Stimulated activated CD8-positive, alpha-beta memory T cell treated with anti-CD3 and anti-CD28 coated beads, Interleukin-7, amount 100 ng/mL, for 1 hour (primary cell): ENCODE data around the gene CLRN1.
"Not testable (repeated sequence)": the region's sequence is repeated elsewhere in the genome, so short reads cannot be mapped to it uniquely, and the experiment has no call there.

Experiments used
- DNase-seq, 2 donors: peaks; one replicate each; pipeline ENCODE4 v3.0.0-alpha.2; 2020; ENCODE audit warnings: low read depth in 2 of 2

The CLRN1 gene, protein sequence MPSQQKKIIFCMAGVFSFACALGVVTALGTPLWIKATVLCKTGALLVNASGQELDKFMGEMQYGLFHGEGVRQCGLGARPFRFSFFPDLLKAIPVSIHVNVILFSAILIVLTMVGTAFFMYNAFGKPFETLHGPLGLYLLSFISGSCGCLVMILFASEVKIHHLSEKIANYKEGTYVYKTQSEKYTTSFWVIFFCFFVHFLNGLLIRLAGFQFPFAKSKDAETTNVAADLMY

DNA sequence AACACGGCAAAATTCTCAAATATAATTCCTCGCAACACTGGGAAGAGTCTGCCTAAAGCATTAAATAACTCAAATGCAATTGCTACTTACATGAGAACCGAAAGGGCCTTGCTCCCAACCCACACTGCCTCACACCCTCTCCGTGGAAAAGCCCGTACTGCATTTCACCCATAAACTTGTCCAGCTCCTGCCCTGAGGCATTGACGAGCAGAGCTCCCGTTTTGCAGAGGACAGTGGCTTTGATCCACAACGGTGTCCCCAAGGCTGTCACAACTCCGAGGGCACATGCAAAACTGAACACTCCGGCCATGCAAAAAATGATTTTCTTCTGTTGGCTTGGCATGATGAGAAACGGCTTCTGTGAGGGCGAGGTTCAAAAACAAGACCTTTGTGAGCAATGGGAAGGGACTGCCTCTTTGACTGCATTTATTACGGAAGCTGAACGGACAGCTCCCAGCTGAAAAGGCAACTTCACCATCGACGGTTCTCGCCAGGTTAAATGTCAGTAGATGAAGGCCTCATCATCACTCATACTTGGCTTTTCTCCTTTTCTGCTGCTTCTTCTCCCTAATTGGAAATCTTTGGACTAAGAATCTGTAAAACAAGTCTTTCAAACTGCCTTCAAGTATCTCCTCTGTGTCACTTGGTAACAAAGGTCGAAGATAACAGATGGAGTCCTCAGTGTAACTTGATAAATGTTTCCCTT, at the start of gene CLRN1:
TSS of gene CLRN1 (minus strand) at position 362 of the 706 bp plus-strand sequence. CDS start at position 343, 19 bp downstream.
- no peak for DNase-seq

DNA sequence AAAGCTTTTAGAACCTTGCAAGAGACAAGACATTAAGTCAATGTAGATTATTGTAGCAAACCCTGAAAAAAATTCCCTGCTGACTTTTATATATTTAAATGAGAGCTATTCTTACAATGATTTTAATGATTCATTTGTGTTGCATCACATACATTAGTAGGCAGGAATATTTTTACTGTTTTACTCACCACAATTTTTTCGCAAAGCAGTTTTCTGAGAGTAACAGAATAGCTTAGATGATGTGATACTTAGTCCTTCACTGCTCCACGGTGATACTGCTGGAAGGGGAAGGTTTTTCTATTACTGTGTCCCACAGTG, 43.9 kb upstream of the CLRN1 start:
- DNase-seq, result no peak

DNA sequence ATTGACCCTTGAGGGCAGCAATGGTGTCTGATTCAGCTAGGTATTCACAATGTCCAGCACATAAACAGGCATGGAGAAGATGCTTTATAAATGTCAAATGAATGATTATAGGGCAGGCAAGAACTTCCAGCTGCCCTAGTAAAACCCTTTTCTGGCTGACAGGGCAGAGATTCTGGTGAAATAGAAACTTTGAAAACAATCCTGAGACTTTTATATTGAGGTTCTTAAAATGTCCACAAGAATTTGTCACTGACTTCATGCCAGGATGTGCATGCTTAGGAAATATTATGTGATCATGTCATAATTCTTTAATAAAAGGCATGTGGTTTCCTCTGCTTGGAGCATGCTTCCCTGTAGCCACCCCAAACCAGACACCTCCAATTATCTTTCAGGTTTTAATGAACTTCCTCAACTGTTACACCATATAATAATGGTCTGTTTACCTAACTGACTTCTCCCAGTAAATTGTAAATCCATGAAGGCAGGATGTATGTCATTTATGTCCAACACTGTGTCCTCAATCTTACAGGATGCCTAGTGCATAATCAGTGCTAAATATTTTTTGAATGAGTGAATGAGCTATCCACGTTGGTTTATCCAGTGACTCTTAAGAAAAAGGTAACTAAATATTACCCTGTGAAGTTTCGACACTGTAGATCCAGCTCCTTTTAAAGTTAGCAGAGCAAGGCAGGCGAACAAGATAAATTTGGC, 43.4 kb upstream of the CLRN1 start:
- DNase-seq, result no peak

DNA sequence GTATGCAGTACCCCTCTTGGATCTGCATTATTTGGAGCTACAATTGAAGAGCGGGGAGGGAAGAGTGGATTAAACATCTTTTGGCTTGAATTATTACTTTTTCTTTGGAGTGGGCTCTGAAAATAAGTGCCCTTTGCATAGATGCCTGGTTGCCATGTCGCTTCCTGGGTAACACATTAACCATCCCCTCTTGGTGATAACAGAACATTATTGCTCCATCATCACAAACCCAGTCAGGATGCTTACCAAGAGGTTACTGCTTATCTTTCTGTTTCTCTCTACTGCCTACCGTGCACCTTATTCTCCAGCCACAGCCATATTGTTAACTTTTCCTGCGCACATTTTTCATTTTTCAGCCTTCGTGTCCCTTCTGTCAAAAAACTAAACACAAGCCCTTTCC, 42.7 kb upstream of the CLRN1 start:
- DNase-seq, result no peak

DNA sequence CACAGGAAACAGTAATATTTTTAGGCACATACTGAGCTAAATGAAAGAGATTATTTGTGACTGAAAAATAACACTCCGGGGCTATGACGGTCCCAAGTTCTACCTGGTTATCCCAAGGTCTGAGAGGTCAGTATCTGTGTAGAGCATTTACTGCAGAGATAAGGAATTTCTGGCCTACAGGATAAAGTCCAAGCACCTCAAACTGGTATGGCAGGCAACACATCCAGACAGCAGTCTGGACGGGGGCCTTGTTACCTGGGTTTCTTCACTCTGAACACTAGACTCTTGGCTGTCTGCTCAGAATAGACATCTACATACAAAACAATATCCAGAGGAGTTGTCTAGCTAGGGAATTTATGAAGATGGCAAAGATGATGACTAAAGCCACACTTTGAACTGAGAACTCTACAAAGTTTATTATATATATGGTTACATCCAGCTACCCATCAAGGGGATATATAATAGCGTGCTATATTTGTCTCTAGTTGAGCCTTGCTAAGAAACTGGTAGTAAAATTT, 42.0 kb upstream of the CLRN1 start:
- no peak for DNase-seq

DNA sequence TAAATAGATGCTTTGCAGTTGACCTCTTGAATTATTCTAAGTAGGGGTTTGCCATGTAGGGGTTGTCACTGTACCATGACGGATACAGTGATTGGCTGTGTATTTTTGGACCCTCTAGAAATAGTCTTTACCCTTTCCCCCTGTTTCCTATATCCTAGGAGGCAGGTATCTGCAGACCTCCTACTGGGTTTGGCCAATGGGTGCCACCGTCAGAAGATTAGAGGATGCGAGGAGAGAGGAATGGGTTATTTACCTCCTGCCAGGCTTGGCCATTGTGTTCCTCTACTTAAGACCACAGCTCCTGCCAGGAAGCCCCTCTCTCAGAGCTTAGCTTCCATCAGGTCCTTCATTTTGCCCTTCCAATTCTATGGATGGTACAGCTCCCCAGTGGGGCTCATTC, 40.2 kb upstream of the CLRN1 start:
- DNase-seq, result no peak

DNA sequence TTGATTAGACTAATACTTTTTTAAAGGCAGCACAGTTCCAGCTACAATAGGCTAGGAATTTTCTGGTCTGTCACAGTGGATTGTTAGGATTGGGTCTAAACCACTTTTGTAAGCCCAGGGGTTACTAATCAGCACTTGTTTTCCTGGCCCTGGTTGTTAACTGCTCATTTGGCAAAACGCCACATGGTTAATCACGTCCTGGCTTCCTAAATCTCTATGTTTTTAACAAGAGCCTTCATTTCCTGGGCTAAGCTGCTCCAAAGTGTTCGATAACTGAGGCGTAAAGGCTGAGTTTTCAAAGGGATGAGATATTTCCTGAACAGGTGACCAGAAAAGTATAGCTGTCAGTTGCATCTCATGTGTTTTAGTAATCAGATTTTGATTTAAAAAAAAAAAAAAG, 38.9 kb upstream of the CLRN1 start:
- DNase-seq, result no peak

DNA sequence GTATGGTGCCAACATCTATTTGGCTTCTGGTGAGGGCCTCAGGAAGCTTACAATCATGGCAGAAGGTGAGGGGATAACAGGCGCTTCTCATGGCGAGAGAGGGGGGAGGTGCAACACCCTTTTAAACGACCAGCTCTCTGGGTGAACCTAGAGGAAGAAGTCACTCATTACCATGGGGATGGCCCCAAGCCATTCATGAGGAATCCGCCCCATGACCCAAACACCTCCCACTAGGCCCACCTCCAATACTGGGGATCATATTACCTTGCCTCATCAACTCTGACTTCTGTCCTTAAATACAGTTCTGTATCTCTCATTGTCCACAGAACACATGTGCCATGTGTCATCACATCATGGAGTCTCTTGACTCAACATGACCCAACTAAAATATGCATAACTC, 37.5 kb upstream of the CLRN1 start:
- no peak for DNase-seq

DNA sequence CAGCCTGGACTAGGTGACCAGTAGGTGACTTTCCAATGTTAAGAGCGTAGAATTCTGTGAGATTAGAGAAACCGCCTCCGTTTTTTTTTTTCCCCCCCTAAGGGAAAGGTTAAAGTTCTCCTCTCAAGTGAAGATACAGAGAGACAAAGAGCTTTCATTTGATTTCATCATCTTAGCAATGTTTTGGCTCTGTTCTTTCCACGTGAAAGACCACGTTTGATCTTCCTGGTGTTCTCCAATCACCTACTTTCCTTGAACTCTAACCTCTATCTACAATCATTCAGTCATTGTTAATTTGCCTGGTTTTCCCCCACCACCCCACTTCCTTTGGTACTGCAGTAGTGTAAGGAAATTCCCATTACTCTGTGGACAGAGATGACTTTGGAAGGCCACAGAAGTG, 36.9 kb upstream of the CLRN1 start:
- no peak for DNase-seq

DNA sequence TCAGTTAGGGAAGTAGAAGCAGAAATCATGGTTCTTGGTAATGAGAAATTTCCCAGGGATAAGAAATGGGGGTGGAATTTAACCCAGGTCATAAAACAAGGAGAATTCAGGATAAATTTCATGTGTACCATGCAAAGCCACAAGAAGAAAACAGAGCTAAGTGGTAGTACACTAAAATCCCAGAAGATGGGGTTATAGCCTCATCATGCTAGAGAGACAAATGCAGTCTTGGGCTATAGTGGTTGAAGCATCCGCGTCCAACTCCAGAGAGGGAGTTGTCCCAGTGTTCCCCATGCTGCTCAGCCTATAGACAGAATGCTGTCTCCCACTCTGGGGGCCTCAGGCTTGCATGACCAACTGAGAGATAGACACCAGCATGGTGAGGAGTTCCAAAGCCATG, 36.2 kb upstream of the CLRN1 start:
- DNase-seq, result no peak

DNA sequence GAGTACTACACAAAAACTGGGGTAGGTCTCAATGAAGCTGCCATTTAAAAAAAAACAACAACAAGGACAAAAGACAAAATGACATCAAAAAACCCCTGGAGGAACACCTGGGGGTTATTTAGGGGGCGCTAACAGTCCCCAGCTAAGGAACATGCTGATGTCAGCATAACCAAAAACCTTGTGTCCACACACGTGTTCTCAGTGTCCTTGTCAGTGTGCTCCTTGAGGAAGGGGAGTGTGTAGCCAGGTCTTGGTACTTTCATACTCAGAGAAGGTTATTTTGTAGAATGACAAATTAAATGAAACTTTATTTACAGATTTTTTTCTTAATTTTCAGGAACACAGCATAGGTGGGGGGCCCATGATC, 31.2 kb upstream of the CLRN1 start:
- no peak for DNase-seq

DNA sequence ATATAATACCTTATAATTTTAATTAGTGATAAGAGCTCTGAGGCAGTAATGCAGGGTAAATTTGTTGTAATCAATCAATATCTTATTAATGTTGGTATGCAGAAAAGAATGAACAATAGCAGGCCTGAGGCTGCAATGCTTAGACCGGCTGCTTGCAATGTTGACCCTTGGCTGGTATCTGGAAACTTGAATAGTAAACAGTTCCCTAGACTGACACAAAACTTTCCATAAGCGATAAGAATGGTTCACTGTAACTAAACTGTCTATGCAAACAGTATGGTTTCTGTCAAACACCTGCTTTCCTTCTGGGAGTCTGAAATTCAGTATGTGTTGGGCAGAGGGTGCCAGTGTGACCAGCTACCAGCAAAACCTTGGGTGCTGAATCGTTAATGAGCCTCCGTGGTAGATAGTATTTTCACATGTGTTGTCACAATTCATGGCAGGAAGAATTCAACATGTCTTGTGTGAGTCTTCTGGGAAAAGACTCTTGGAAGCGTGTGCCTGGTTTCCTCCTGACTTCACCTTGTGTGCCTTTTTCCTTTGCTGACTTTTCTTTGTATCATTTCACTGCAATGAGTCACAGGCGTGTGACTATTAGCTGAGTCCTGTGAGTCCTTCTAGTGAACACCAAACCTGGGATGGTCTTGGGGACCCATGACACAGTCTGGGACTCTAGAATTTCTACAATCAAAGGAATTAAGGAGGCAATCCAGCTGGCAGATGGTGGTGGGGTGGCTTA, 30.7 kb upstream of the CLRN1 start:
- DNase-seq, result no peak

DNA sequence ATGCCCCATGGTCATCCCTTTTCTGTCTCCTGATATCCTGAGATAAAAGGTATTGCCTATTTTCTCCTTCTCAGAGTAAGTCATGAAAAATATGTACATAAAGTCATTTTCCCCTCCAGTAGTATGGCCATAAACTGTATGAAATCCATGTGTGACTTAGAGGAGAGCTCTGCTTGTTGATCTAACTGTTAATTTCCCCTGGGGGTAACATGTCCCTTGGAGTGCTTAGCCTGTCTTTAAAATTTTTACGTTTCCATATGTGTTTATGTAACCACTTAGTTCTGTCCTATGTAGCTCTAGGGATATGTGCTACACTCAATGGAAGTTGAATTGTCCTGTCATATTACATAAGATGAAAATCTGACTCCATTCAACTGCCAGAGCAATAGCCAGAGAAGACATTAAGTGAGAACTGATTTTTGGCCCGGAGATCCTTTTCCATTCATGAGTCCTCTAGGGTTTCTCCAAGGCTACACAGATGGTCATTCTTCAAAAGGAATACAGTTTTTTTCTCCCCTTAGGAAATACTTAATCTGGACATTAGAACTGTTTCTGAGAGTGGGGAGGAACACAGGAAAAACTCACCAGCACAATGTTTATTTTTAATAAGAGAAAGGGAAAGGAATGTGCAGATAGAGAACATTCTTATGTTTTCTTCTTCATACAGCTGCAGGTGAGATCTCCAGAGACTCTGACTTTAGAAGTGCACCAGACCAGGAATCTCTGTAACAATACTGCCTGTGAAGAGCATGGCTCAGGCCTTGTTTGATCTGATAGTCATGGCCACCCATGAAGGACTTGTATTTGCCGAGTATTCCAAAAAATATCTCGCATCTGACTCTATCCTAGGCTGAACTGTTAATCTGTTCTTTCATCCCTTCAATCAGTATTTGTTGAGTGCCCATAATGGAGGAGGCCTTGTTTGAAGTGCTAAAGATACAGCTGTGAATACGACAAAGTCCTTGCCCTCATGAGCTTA, 29.8 kb upstream of the CLRN1 start:
- DNase-seq, result no peak

DNA sequence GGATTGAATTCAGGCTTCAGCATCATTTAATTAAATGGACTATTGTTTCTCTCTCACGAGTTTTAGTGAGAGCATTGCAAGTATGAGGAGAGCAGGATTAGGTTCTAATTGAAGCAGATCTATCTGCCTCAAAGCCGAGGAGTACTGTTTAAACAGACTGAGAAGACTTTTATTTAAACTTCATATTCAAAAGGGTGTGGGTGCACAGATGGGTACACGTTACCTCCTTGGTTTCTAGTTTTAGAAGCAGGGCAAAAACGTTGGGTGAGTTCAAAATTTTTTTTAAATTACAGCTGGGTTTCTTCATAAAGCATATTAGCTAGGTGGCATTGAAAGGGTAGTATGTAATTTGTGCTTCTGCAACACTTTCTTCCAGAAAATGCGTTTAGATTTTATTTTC, 26.5 kb upstream of the CLRN1 start:
- DNase-seq, result no peak

DNA sequence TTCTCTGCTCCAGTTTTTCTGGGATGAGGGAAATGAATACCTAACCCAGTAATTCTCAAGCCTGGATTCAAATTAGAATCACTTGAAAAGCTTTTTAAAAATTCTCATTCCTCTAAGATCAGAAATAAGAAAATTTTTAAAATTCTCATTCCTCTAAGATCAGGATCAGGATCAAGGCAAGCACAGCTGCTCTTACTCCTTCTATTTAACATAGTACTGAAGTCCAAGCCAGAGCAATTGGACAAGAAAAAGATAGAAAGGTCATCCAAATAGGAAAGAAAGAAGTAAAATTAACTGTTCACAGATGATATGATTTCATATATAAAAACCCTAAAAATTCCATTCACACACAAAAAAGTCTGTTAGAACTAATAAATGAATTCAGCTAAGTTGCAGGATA, 24.2 kb upstream of the CLRN1 start:
- no peak for DNase-seq

DNA sequence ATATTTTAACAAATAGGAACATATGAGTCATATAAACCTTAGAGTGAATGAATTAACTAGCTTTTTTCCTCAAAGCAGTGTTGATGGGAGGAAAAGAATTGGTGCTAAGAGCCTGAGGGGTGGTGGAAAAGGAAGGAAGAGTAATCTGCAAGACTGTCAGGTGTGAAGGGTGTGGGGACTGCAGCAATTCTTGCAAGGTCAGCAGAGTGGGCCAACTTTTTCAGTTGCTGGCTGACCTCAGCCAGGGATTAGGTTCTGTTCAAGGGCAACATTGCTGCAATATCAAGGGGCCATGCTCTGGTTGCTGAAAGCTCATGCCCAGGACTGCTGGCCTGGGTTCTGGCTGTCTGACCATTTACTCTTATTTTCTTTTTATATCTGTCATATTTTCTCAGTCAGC, 23.0 kb upstream of the CLRN1 start:
- no peak for DNase-seq

DNA sequence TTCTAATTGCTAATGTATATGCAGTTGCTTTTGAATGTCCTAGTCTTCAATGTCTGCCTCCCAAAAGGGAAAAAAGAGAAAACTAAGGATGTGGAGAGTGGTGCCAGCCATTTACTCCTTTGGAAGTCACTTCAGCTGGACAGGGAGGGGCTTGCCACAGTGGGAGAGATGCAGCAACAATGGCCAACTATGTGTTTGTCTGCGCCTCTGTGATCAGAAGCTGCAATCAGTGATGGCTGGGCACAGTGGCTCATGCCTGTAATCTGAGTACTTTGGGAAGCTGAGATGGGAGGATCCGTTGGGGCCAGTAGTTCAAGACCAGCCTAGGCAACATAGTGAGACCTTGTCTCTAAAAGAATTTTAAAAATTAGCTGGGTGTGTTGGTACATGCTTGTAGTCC, 16.7 kb upstream of the CLRN1 start:
- no peak for DNase-seq

DNA sequence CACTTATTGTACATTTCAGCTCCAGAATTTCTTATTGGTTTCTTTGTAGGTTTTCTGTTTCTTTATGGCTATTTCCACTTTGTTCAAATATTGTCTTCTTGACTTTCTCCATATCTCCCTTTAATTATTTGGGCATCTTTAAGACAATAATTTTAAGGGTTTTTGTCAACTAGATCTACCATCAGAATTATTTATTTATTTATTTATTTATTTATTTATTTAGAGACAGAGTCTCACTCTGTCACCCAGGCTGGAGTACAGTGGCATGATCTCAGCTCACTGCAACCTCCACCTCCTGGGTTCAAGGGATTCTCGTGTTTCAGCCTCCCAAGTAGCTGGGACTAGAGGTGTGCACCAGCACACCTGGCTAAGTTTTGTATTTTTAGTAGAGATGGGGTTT, 15.9 kb upstream of the CLRN1 start:
- DNase-seq, result not testable (repeated sequence)

DNA sequence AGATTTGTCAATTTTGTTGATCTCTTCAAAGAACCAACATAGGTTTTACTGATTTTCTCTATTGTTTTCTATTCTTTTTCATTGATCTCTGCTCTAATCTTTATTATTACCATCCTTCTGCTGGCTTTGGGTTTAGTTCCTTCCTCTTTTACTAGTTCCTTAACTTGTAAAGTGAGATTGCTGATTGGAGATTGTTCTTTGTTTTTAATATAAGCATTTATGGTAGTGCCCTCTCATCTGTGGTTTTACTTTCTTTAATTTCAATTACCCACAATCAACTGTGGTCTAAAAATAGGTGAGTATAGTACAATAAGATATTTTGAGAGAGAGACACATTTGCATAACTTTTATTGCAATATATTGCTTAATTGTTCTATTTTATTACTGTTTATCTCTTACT, 13.2 kb upstream of the CLRN1 start:
- DNase-seq, result no peak

DNA sequence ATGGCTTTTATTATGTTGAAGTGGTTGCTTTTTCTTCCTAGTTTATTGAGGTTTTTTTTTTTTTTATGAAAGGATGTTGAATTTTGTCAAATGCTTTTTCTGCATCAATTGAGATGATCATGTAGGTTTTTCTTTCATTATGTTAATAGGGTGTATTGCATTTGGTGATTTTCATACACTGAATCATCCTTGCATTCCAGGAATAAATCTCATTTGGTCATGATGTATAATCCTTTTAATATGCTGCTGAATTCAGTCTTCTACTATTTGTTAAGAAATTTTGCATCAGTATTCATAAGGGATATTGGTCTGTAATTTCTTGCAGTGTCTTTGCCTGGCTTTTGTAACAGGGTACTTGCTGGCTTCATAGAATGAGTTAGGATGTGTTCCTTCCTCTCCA, 11.5 kb upstream of the CLRN1 start:
- no peak for DNase-seq

DNA sequence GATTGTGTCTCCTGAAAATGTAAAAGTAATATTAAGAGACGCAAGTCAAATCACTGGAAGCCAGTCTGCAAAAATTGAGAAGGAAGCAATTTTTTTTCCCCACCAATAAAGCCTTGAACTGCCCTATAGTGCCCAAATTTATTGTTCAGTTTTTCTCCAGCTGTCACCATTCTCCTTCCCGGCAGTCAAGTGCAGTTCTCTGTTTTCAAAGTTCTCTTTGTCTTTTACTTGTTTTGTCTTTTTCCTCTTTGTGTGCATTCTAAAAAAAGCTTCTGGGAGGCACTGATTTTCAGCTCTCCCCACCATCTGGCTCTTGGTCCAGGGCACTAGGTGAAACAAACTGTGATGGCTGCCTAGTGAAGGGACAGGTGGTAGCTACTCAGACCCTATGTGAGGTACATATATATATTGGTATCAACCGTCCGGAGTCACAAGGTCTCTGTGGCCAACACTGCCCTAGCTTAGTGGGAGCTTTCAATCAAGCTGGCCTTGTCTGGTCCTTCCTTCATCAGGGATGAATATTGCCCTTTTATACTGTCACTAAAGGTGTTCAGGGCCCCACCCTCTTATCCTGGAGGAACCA, 6.1 kb upstream of the CLRN1 start:
- DNase-seq, result no peak
